Mucosa of descending colon (tissue), 3 donors: ENCODE data around the gene GTF2IRD1. TPM values are rescaled to one million over a fixed set of nuclear protein-coding genes. Genes with fewer than 3 reads are reported as not detected.
"Not testable (repeated sequence)": the region's sequence is repeated elsewhere in the genome, so short reads cannot be mapped to it uniquely, and the experiment has no call there.

Experiments used
- ATAC-seq: fragments of 200-7000 bp; cut with Tn5 transposase; one replicate; pipeline ENCODE4 v1.9.1; 2020; ENCODE audit warnings: mild to moderate bottlenecking, moderate library complexity
- DNase-seq, 3 donors: peaks; one replicate each; pipeline ENCODE4 v3.0.0-alpha.2; 2020
- H3K36me3 ChIP-seq: fragments of 200-600 bp; one replicate; pipeline ENCODE4 v1.8.0; 2021; ENCODE audit warnings: low read depth, mild to moderate bottlenecking
- H3K4me1 ChIP-seq: fragments of 200-600 bp; one replicate; pipeline ENCODE4 v1.8.0; 2021; ENCODE audit warnings: low read depth, mild to moderate bottlenecking
- H3K4me3 ChIP-seq: fragments of 200-600 bp; one replicate; pipeline ENCODE4 v1.8.0; 2021; ENCODE audit warnings: mild to moderate bottlenecking
- H3K9me3 ChIP-seq: fragments of 200-600 bp; one replicate; pipeline ENCODE4 v1.8.0; 2021; ENCODE audit warnings: mild to moderate bottlenecking
- CTCF ChIP-seq: fragments of 200-600 bp; IDR thresholded peaks from one replicate; pipeline ENCODE4 v1.8.0; 2022; ENCODE audit warnings: antibody characterized with exemption, mild to moderate bottlenecking
- intact Hi-C, 2 donors: fragments of 100-400 bp; cut with DNase I in 1 of 2; cut with micrococcal nuclease in 1 of 2; formaldehyde crosslinking; loops; one replicate each; pipeline versions ENCODE4 v1.11.0 to v1.11.1; 2022; cut with DNase I, micrococcal nuclease
- total RNA-seq, 3 donors: library from RNA; stranded (reverse); fragmentation: NEBNext Ultra II Directional in 2 of 3; extraction: Animal tissue kit (Norgen Biotek cat#: 25700) in 2 of 3; gene quantifications; one replicate each; pipeline versions ENCODE4 v1.2.1 to v1.2.4, GENCODE V29; 2021 to 2023
- donor health status: DM: no; HTN: no; CAD: no; lungs with moderate emphysema.
- donor health status: DM: no; HTN: no; CAD: no.
- donor health status: DM: no; HTN: yes; CAD: no.

The GTF2IRD1 gene
- total RNA-seq, 3 donors from 2014 or later = 10.5 to 30.7 (median 12.7) TPM

DNA sequence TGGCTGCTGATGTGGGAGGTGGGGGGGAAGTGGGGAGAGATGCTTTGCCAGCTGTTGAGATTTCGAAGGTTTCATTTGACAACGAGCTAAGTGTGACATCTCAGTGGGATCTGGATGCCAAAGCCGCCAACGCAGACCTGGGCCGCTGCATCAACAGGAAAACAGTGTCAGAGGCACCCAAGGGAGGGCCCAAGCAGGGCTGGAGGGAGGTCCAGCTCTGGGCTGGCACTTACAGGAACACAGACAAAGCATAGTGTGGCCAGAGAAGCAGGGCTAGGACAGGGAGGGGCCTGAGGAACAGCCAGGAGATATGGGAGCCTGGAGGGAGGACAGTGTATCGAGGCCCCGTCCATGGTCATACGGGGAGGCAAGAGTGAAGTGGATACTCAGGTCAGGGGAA is 73.1 kb downstream of the GTF2IRD1 start:
- H3K4me1 ChIP-seq = peaks cover 14% of the 10 kb centered on the region
- ATAC-seq (peak; percentile 50), DNase-seq (peak in 2 of 3 donors; percentile 41 to 55)
- TF ChIP-seq CTCF = no peak
- no peaks in the 10 kb centered on the region for H3K36me3 ChIP-seq
- H3K4me3 ChIP-seq = no peak overlapping the region
- intact Hi-C loops = no loop called here
- peaks cover under 1% of the 10 kb centered on the region for H3K9me3 ChIP-seq

- ATAC-seq = peak; percentile 90
Measured at GRCh38 chr7:74527842-74528241, 74.1 kb downstream of the GTF2IRD1 start.

GRCh38 chr7:74528773-74529172 is 75.1 kb downstream of the GTF2IRD1 start:
- H3K36me3 ChIP-seq, H3K9me3 ChIP-seq, intact Hi-C loops, H3K4me3 ChIP-seq, ATAC-seq, DNase-seq: not testable (repeated sequence)
- H3K4me1 ChIP-seq = peaks cover 14% of the 10 kb centered on the region

More at GRCh38 chr7:74527842-74528241, 74.1 kb downstream of the GTF2IRD1 start:
- peak; percentile 86 to 91 (median 86) for DNase-seq
- Histone ChIP-seq H3K4me1 (peaks cover 14% of the 10 kb centered on the region), H3K9me3 (no peaks in the 10 kb centered on the region), H3K36me3 (no peaks in the 10 kb centered on the region), H3K4me3 (no peak overlapping the region)
- no peak for TF ChIP-seq CTCF
- intact Hi-C loops = no loop called here

- ATAC-seq = no peak
- intact Hi-C loops = loop anchor here in 1 of 2 donors (10.0 kb wide), 1 partner anchor 91 kb away; no protein-coding TSS in a partner anchor
- H3K4me1 ChIP-seq = no peaks in the 10 kb centered on the region
- H3K4me3 ChIP-seq = no peak overlapping the region
- no peak for TF ChIP-seq CTCF
- H3K9me3 ChIP-seq = no peaks in the 10 kb centered on the region
- no peak for DNase-seq
- no peaks in the 10 kb centered on the region for H3K36me3 ChIP-seq
Measured at GRCh38 chr7:74535951-74536356, 82.2 kb downstream of the GTF2IRD1 start.

GRCh38 chr7:74541937-74542336 is 88.2 kb downstream of the GTF2IRD1 start:
- intact Hi-C loops = loop anchor here in 1 of 2 donors (10.0 kb wide), 1 partner anchor 87 kb away; the partner anchor contains the start of gene GTF2IRD1
- not testable (repeated sequence) for H3K36me3 ChIP-seq, DNase-seq, H3K4me3 ChIP-seq, H3K4me1 ChIP-seq, H3K9me3 ChIP-seq, ATAC-seq

DNA sequence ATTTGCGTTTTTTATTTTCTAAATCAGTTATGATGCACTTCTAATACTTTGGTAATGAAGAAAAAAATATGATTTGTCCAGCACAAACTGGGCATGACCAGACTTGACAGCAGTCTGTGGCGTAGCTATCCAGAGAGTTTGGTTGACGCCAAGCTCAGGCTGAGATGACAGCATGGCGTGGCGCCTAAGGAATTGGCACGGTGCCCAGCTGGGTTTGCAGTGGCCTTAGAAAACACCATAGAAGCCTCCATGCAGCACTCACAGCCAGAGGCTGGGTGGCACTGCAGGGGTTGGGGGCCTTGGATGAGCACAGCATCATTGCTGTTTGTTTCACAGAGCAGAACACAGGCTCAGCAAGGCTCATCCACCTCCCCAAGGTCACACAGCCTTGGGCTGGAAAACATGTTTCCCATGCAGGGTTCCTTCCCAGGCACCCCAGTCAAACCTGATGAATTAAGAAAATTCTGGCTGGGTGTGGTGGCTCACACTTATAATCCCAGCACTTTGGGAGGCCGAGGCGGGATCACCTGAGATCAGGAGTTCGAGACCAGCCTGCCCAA is 88.9 kb downstream of the GTF2IRD1 start:
- DNase-seq (peak in 2 of 3 donors; percentile 30 to 50), ATAC-seq (no peak)
- Histone ChIP-seq H3K36me3 (no peaks in the 10 kb centered on the region), H3K9me3 (no peaks in the 10 kb centered on the region), H3K4me3 (no peak overlapping the region), H3K4me1 (peaks cover 8% of the 10 kb centered on the region)
- no peak for TF ChIP-seq CTCF
- intact Hi-C loops = loop anchor here in 1 of 2 donors (10.0 kb wide), 1 partner anchor 88 kb away; the partner anchor contains the start of gene GTF2IRD1
